Osteoblast (primary cell): ENCODE measurements around the gene BEGAIN. TPM values are rescaled to one million over a fixed set of nuclear protein-coding genes. Genes with fewer than 3 reads are reported as not detected.

ENCODE experiments used
- DNase-seq: peaks from one replicate; pipeline ENCODE4 v3.0.0; 2011; ENCODE audit warnings: low spot score, mixed read lengths; ENCODE audit not compliant: insufficient read length; ENCODE audit errors: missing footprints
- H2AFZ ChIP-seq: 2 replicates; pipeline ENCODE4 v1.6.0; 2011; ENCODE audit warnings: mild to moderate bottlenecking, low read length
- H3K27ac ChIP-seq: 2 replicates; pipeline ENCODE4 v1.5.1; 2011; ENCODE audit warnings: mild to moderate bottlenecking, low read depth, low read length, moderate library complexity
- H3K27me3 ChIP-seq: 2 replicates; pipeline ENCODE4 v1.6.0; 2012; ENCODE audit warnings: mild to moderate bottlenecking, control low read depth, inconsistent platforms, low read length, moderate library complexity; ENCODE audit not compliant: insufficient read depth
- H3K36me3 ChIP-seq: 2 replicates; pipeline ENCODE4 v1.5.1; 2011; ENCODE audit warnings: mild to moderate bottlenecking, low read length, control low read depth, moderate library complexity; ENCODE audit not compliant: insufficient read depth
- H3K4me1 ChIP-seq: 2 replicates; pipeline ENCODE4 v1.5.1; 2011; ENCODE audit warnings: mild to moderate bottlenecking, low read length, control low read depth, moderate library complexity; ENCODE audit not compliant: insufficient read depth
- H3K4me2 ChIP-seq: 2 replicates; pipeline ENCODE4 v1.6.0; 2011; ENCODE audit warnings: mild to moderate bottlenecking, low read length; ENCODE audit not compliant: insufficient read depth
- H3K4me3 ChIP-seq: fragments of 200-600 bp; sonication (generic); 3 replicates; pipeline ENCODE4 v1.5.1; 2012; ENCODE audit warnings: mild to moderate bottlenecking, low read length, inconsistent platforms; ENCODE audit not compliant: insufficient read depth
- H3K79me2 ChIP-seq: 2 replicates; pipeline ENCODE4 v1.6.0; 2012; ENCODE audit warnings: mild to moderate bottlenecking, low read length, control low read depth, inconsistent platforms; ENCODE audit not compliant: insufficient read depth
- H3K9me3 ChIP-seq: 2 replicates; pipeline ENCODE4 v1.5.1; 2011; ENCODE audit warnings: low read depth, low read length, control low read depth
- H4K20me1 ChIP-seq: 2 replicates; pipeline ENCODE4 v1.6.0; 2012; ENCODE audit warnings: mild to moderate bottlenecking, low read length, control low read depth; ENCODE audit not compliant: insufficient read depth
- total RNA-seq: library from RNA; depleted of rRNA; stranded (reverse); fragments of >200 nt; gene quantifications from 2 replicates; pipeline ENCODE4 v1.2.3, GENCODE V29; 2012
- TF ChIP-seq, protein P1 (sequence below): IDR thresholded peaks from 2 replicates; pipeline ENCODE4 v1.5.1; 2011; ENCODE audit warnings: mild to moderate bottlenecking, low read depth, low read length, moderate library complexity; ENCODE audit errors: extremely low read depth

BEGAIN gene
- total RNA-seq, 1 donor: 1.1 TPM

- Histone ChIP-seq H3K27me3 (no peaks in the 10 kb centered on the region), H3K27ac (no peak overlapping the region), H3K4me3 (no peak overlapping the region), H3K9me3 (no peaks in the 10 kb centered on the region), H3K4me2 (no peak overlapping the region), H2AFZ (no peak overlapping the region), H3K79me2 (no peaks in the 10 kb centered on the region), H3K36me3 (no peaks in the 10 kb centered on the region), H4K20me1 (no peaks in the 10 kb centered on the region), H3K4me1 (no peaks in the 10 kb centered on the region)
- no peak for DNase-seq
- TF ChIP-seq, protein P1, sequence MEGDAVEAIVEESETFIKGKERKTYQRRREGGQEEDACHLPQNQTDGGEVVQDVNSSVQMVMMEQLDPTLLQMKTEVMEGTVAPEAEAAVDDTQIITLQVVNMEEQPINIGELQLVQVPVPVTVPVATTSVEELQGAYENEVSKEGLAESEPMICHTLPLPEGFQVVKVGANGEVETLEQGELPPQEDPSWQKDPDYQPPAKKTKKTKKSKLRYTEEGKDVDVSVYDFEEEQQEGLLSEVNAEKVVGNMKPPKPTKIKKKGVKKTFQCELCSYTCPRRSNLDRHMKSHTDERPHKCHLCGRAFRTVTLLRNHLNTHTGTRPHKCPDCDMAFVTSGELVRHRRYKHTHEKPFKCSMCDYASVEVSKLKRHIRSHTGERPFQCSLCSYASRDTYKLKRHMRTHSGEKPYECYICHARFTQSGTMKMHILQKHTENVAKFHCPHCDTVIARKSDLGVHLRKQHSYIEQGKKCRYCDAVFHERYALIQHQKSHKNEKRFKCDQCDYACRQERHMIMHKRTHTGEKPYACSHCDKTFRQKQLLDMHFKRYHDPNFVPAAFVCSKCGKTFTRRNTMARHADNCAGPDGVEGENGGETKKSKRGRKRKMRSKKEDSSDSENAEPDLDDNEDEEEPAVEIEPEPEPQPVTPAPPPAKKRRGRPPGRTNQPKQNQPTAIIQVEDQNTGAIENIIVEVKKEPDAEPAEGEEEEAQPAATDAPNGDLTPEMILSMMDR: no peak
Observed at GRCh38 chr14:100559455-100559854, 27.8 kb downstream of the BEGAIN start.

- Histone ChIP-seq H3K27me3 (no peaks in the 10 kb centered on the region), H4K20me1 (no peaks in the 10 kb centered on the region), H3K36me3 (no peaks in the 10 kb centered on the region), H3K4me1 (no peaks in the 10 kb centered on the region), H3K27ac (no peak overlapping the region), H3K9me3 (no peaks in the 10 kb centered on the region), H3K4me3 (no peak overlapping the region), H2AFZ (no peak overlapping the region), H3K4me2 (no peak overlapping the region), H3K79me2 (no peaks in the 10 kb centered on the region)
- DNase-seq: no peak
- TF ChIP-seq, protein P1: no peak
Observed at GRCh38 chr14:100558966-100559365, 28.3 kb downstream of the BEGAIN start.

GRCh38 chr14:100558226-100558625 lies 29.0 kb downstream of the BEGAIN start:
- Histone ChIP-seq H2AFZ (no peak overlapping the region), H3K36me3 (no peaks in the 10 kb centered on the region), H3K27ac (no peak overlapping the region)

GRCh38 chr14:100557658-100558057 lies 29.6 kb downstream of the BEGAIN start:
- TF ChIP-seq, protein P1: no peak
- Histone ChIP-seq H3K9me3 (no peaks in the 10 kb centered on the region), H3K4me1 (no peaks in the 10 kb centered on the region), H4K20me1 (no peaks in the 10 kb centered on the region), H3K27ac (no peak overlapping the region), H3K4me3 (no peak overlapping the region), H3K27me3 (no peaks in the 10 kb centered on the region), H3K79me2 (no peaks in the 10 kb centered on the region), H2AFZ (no peak overlapping the region), H3K36me3 (no peaks in the 10 kb centered on the region), H3K4me2 (no peak overlapping the region)
- DNase-seq: no peak

More at GRCh38 chr14:100558226-100558625, 29.0 kb downstream of the BEGAIN start:
- Histone ChIP-seq H3K4me2 (no peak overlapping the region), H3K79me2 (no peaks in the 10 kb centered on the region), H3K9me3 (no peaks in the 10 kb centered on the region), H3K4me1 (no peaks in the 10 kb centered on the region), H4K20me1 (no peaks in the 10 kb centered on the region), H3K27me3 (no peaks in the 10 kb centered on the region), H3K4me3 (no peak overlapping the region)
- DNase-seq: no peak
- TF ChIP-seq, protein P1: no peak
